NCI-H82 treated with DMSO at 0.1 percent for 48 hours (cell line): ENCODE results near the gene DENND1A.

Source experiments
- DNase-seq: peaks from one replicate; lab custom pipeline; 2025; ENCODE audit not compliant: unreplicated experiment; lab: John Stamatoyannopoulos, UW

DENND1A gene

DNA sequence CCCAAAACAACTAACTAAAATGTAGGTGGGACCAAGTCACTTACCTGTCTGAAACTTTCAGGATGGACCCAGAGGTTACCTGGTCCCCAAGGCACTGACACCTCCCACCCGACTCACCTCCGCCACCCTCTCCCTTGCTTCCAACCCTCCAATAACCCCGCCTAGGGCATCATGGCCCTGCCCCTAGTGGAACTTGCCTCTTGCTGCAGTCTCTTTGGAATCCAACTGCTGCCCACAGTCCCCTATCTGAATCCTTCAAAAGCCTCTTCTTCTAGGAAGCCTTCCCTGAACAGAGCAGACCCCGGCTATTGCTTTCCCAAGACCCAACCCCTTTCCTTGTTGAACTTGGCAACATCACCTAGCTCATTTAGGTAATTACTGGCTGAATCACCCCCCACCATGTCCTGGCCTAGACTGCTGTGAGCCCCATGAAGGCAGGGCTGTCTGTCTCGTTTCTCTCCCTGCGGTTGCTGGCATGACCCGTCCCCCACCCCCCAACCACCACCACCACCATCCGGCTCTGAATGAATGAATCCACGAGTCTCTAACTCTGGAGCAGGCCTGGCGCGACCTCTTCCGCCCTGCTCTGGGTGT is 564.5 kb downstream of the DENND1A start:
- no peak for DNase-seq

GRCh38 chr9:123364241-123364824 is 565.6 kb downstream of the DENND1A start:
- no peak for DNase-seq

GRCh38 chr9:123362856-123363255 is 567.1 kb downstream of the DENND1A start:
- no peak for DNase-seq

- DNase-seq, result no peak
Observed at GRCh38 chr9:123361731-123362510, 568.0 kb downstream of the DENND1A start.

DNA sequence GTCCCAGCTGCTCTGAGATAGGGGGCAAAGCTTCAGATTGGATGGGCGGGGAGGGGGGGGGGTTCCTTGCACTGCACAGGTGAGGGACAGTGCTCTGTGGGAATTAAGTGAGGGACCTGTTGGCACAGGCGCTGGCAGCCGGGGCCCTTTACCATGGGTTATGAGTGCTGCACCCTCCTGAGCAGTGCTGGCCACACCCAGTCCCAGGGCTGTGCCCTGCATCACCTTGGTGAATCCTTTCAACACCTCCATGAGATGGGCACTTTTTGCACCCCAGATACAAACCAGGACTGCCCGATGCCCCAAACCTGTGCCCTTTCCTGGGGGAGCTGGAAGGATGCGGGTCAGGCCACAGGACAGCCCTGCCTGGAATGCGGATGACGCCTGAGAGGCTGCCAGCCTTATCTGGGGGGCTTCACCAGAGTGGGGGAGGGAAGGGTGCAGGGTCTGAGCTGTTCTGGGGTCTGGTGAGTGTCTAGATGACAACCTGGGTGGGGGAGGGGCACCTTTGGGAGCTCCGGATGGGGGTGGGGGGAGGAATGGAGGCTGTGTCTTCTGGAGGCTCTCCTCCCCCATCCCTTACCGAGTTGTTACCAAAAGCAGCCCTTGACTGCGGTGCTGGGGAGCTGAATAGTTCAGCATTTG is 568.7 kb downstream of the DENND1A start:
- no peak for DNase-seq

DNA sequence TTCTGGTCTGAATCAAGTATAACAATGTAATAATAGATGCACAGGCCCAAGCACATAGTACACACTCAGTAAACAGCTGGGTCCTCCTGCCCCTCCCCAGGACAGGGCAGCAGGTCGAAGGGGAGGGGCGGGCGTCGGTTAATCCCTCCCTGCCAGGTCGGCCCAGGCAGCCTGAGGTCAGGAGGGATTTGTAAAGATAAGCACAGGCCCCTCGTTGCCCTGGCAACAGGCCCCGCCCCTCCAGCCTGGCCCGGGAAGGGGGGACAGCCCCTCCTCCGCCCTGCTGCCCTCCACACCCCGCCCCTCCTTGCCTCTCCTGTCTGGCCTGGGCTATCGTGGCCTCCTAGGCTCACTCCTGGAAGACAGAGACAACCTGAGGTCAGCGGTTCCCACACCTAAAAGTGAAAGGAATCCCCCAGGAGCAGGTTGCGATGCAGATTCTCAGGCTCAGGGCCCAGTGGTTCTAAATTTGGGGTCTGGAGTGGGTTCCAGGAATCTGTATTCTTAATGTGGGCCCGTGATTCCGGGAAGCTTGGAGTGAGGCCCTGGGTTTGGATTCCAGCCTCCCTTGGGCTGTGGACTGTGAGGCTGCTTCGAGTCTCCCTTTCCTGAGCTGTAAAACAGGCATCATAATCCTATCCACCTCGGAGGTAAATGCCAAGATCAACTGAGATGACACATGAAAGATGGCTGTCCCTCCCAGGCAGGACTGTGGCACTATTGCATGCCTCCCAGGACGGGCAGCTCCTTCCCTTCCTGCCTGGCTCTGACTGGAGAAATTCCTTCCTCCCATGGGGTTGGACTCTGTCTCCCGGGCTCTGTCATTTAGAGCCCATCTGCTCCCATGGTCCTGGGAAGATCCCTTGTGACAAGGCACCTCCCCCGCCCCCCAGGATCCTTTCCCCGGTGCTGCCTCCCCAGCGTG is 569.5 kb downstream of the DENND1A start:
- peak; percentile 89 for DNase-seq

- peak; percentile 29 for DNase-seq
Observed at GRCh38 chr9:123359546-123359945, 570.4 kb downstream of the DENND1A start.

DNA sequence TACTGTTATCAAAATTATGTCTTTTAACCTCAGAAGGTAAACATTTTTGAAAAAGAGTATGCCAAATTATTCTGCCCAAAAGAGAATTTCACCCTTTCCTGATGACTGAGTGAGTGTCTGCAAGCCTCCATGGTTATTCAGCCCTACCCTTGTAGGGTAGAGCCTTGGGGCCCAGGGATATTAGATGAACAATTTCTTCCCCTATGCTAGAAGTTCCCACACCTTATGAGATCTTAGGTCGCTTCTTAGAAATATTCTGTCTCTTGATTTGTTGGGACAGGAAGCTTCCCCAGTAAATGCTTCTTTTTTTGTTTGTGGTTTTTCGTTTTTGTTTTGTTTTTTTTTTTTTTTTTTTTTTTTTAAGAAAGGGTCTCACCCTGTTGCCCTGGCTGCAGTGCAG is 570.8 kb downstream of the DENND1A start:
- no peak for DNase-seq

- no peak for DNase-seq
Observed at GRCh38 chr9:123358181-123358905, 571.6 kb downstream of the DENND1A start.

- no peak for DNase-seq
Observed at GRCh38 chr9:123357743-123358059, 572.2 kb downstream of the DENND1A start.

GRCh38 chr9:123356851-123357742 is 572.8 kb downstream of the DENND1A start:
- DNase-seq, result no peak

DNA sequence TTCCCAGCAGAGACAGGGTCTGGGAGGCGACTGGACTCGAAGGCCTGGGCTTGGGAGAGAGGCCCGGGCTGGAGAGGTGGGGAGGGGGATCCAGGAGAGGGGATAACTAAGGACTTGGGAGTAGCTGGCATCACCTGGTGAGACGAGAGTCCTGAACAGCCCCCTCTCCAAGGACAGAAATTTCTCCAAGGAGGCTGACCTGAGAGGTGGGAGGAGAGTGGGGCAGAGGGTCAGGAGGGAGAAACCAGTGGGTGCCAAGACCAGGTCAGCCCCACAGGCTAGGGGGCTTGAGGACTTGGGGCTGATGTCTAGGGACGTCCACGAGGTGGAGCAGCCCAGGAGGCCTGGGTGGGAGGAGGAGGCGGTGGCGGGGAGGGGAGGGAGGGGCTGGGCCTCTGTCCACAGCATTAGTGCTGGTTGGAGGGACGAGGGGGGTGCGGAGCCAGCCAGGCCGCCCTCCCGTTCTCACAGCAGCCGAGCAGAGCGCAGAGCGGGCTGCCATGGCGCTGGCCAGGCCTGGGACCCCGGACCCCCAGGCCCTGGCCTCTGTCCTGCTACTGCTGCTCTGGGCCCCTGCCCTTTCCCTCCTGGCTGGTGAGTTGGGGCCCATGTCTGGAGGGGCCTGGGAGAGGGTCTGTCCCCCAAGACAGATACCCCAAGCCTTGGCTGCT is 574.0 kb downstream of the DENND1A start, which contains the start of gene CRB2:
CRB2 (plus strand) TSS at position 437 of the 671 bp plus-strand sequence; CDS start at position 501, 64 bp downstream.
- DNase-seq, result peak; percentile 60

DNA sequence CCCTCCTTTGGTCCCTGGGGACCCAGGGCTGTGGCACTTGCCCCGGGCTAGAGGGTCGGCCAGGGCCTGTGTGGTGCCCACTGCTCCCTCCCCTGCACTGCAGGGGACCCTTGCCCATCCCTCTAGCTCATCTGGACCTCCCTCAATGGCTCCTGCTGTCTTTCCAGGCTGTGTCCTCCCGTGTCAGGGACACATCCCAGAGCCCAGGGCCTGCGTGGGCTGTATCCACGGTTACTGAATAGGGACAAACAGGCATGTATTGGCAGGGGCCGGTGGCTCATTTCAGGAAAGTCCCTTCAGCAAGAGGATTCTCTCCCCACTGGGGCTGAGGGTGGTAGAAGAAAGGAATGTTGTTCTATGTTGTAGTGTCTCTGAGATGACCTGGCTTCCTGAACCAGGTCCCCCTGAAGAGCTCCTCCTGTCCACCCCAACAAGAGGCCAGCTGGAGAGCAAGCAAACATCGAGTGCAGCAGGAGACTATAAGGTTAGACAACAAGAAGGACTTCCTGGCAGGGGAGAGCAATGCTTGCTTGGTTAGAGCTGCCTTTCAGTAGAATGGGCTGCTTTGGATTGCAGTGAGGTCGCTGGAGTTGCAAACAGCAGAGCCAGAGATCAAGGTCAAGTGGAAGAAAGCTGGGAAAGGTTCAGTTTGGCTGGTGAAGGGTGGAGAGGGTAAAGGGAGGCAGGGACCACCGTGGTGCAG is 575.0 kb downstream of the DENND1A start:
- DNase-seq, result no peak

GRCh38 chr9:123353984-123354591 is 575.8 kb downstream of the DENND1A start:
- DNase-seq, result peak; percentile 37

DNA sequence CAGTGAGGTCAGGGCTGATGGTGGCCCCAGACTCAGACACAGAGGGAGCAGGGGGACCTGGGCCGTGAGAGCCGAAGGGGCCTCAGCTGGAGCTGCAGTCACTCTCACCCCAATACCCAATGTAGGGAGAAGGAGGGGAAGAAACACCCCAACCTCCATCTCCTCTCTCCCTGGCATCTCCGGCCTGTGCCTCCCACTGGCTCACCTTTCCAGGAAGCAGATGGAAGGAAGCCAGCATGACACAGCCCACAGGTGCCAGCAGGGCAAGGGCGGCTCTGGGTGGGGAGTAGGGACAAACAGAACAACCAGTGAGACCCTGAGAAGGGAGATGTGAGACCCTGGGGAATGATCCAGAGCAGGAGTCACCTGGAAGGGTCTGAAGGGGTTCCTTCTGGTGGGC is 576.9 kb downstream of the DENND1A start:
- DNase-seq, result no peak

DNA sequence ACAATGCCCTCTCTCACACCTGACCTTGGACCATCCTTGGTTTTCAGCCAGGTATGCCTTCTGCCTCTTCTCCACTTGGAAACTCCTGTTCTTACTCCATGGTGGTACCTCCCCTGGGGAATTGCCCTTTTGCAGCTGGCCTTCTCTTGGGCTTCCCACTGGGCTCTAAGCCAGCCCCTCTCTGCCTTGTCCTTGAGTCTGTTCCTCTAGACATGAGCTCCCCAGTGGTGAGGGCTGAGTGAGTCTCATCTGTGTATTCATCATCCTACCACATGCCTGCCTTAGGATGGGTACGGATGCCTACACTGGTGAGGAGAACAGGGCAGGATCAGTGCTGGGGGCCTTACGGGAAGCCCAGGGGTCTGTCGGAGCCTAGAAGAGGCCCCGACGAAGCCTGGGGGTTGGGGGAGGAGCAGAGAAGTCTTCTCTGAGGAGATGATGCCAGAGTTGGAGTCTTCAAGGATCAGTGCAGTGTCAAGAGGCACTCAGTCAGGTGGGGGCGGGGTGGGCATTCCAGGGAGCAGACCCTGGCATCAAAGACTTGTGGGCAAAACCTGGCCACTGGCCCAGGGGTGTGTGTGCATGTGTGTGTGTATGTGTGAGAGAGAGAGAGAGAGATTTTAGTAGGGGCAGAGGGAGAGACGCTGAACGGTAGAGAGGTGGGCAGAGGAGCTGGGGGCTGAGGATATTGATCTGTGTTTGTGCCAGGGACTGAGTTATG is 579.2 kb downstream of the DENND1A start:
- no peak for DNase-seq
